Measurements from ENCODE around the gene LCN10.

The LCN10 gene

GRCh38 chr9:136697146-136697820 lies 45.5 kb downstream of the LCN10 start:
- no peak for DNase-seq (ENCODE audit: low read depth)
- H3K4me3 ChIP-seq (ENCODE audit: low read depth, low read length) = no peak overlapping the region
- TF ChIP-seq CTCF (IDR thresholded peaks at IDR 0.05; ENCODE audit: low read depth, low read length, missing control alignments) = no peak

DNA sequence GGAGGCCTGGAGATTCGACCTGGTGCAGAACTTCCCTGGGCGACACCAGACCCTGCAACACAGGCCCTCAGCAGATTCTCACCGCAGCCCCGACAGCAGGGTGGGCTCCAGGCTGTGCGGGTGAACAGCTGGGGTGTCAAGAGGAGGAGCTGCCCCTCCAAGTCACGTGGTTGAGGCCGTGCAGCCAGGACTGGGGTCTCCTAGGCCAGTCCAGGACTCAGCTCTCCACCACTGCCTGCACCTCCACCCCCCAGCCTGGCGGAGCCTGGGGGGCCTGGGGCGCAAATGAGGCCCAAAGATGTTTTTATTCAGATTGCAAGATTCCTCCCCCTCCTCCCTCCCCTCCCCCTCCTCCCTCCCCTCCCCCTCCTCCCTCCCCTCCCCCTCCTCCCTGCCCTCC lies 46.2 kb downstream of the LCN10 start:
- H3K4me3 ChIP-seq (ENCODE audit: low read depth, low read length) = no peak overlapping the region
- TF ChIP-seq CTCF (IDR thresholded peaks at IDR 0.05; ENCODE audit: low read depth, low read length, missing control alignments) = no peak
- DNase-seq (ENCODE audit: low read depth) = no peak

DNA sequence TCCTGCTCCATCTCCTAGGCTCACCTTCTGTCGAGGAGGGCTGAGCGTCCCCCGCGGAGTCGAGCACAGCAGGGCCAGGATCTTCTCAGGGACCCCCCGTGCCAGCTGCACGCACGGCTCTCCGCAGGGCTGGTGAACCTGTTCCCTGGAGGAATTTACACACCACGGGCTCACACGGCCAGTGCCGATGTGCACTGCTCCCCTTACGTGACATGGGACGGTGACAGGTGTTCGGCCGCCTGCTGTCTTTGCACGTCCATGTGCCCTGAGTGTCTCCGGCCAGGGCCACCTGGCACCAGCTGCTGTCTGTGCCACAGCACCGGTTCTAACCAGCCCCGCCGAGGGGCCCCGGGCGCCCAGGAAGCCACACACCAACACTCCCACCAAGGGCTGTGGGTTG lies 46.8 kb downstream of the LCN10 start:
- H3K4me3 ChIP-seq (ENCODE audit: low read depth, low read length) = no peak overlapping the region
- no peak for TF ChIP-seq CTCF (IDR thresholded peaks at IDR 0.05; ENCODE audit: low read depth, low read length, missing control alignments)
- no peak for DNase-seq (ENCODE audit: low read depth)

- TF ChIP-seq CTCF (IDR thresholded peaks at IDR 0.05; ENCODE audit: low read depth, low read length, missing control alignments) = no peak
- H3K4me3 ChIP-seq (ENCODE audit: low read depth, low read length) = no peak overlapping the region
- no peak for DNase-seq (ENCODE audit: low read depth)
Measured at GRCh38 chr9:136695435-136695895, 47.3 kb downstream of the LCN10 start.

DNA sequence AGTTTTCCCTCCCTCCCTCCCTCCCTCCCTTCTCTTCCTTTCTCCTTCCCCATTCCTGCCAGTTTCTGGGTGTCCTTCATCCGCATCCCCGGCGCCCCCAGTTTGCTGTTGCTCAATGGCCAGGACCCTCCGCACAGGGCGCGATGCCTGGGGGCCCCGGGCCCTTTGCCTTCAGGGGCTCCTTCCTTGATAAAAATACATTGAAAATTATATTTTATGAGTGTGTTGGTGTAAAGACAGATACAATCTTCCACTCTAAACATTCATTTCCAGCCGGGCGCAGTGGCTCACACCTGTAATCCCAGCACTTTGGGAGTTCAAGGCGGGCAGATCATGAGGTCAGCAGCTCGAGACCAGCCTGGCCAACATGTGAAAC lies 47.9 kb downstream of the LCN10 start:
- no peak for DNase-seq (ENCODE audit: low read depth)
- TF ChIP-seq CTCF (IDR thresholded peaks at IDR 0.05; ENCODE audit: low read depth, low read length, missing control alignments) = no peak
- no peak overlapping the region for H3K4me3 ChIP-seq (ENCODE audit: low read depth, low read length)

DNA sequence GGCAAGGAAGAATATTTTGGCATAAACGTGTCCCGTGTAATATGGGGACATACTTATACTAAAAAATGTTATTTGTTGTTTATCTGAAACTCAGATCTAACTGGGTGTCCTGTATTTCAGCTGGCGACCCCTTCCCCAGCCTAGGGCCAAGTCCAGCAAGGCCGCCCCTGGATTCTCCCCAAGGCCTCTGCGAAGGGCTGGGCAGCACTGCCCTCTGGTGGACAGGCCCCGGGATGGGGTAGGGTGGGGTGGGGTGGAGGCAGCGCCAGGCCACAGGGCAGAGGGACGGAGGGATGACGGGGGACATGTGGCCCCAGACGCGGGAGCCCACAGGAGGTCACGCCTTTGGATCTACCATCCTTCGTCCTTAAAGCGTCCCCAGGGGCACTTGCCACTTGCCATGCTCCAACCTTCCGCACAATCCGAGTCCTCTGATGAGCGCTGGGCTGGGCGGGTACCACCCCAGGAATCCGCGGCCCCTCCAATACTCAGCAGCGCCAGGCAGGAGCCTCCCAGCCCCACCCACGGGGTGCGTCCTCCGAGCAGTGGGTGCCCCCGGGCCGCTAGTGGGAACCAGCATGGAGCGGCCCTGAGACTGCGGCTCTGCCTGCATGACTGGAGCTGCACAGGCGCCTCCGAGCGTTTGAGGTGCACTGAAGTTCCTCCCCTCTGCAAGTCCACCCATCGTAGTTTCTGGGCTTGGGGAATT lies 48.4 kb downstream of the LCN10 start:
- TF ChIP-seq CTCF (IDR thresholded peaks at IDR 0.05; ENCODE audit: low read depth, low read length, missing control alignments) = peak; percentile 54
- H3K4me3 ChIP-seq (ENCODE audit: low read depth, low read length) = no peak overlapping the region
- DNase-seq (ENCODE audit: low read depth) = no peak
